CD14-positive monocyte (primary cell): ENCODE results near the gene SIGLEC10. TPM values are rescaled to one million over a fixed set of nuclear protein-coding genes. Genes with fewer than 3 reads are reported as not detected.
"Not testable (repeated sequence)": the region's sequence is repeated elsewhere in the genome, so short reads cannot be mapped to it uniquely, and the experiment has no call there.

Source experiments
- DNase-seq, 3 donors: peaks; one replicate each; pipeline ENCODE4 v3.0.0-alpha.2; 2011 to 2022
- H2AFZ ChIP-seq: 2 replicates; pipeline ENCODE4 v1.6.0; 2012; ENCODE audit warnings: mild to moderate bottlenecking, low read depth, low read length, inconsistent platforms; ENCODE audit not compliant: insufficient read depth, poor library complexity, severe bottlenecking
- H3K27ac ChIP-seq, 2 donors: 1 replicate in 1 of 2; 2 replicates in 1 of 2; pipeline ENCODE4 v1.5.1; 2012 to 2013; ENCODE audit warnings: low read length in 2 of 2, control low read depth in 1 of 2, inconsistent platforms in 1 of 2, low read depth in 1 of 2, mild to moderate bottlenecking in 1 of 2
- H3K27me3 ChIP-seq, 2 donors: one replicate each; pipeline versions ENCODE4 v1.6.0 to v1.6.1; 2011 to 2013; ENCODE audit warnings: low read length in 2 of 2; ENCODE audit not compliant: control insufficient read depth in 2 of 2, insufficient read depth in 2 of 2
- H3K36me3 ChIP-seq, 2 donors: replicated peaks in 1 of 2; 1 replicate in 1 of 2; 2 replicates in 1 of 2; pipeline versions ENCODE4 v1.5.1 to v1.6.1; 2012 to 2013; ENCODE audit warnings: low read length in 2 of 2, control low read depth in 1 of 2, inconsistent platforms in 1 of 2, mild to moderate bottlenecking in 1 of 2; ENCODE audit not compliant: insufficient read depth in 2 of 2, control insufficient read depth in 1 of 2
- H3K4me1 ChIP-seq, 2 donors: 1 replicate in 1 of 2; 2 replicates in 1 of 2; pipeline versions ENCODE4 v1.5.1 to v1.6.1; 2012 to 2013; ENCODE audit warnings: low read length in 2 of 2, control low read depth in 1 of 2, inconsistent platforms in 1 of 2, mild to moderate bottlenecking in 1 of 2, moderate library complexity in 1 of 2; ENCODE audit not compliant: insufficient read depth in 2 of 2, control insufficient read depth in 1 of 2
- H3K4me2 ChIP-seq: replicated peaks from 2 replicates; pipeline ENCODE3; 2012; ENCODE audit warnings: low read length, moderate library complexity, mild to moderate bottlenecking; ENCODE audit not compliant: poor library complexity, severe bottlenecking; ENCODE audit errors: extremely low read depth
- H3K4me3 ChIP-seq, 3 experiments: fragments of 200-600 bp in 1 of 3; sonication (generic) in 1 of 3; replicated peaks in 1 of 3; 1 replicate in 2 of 3; 2 replicates in 1 of 3; pipeline ENCODE4 v1.5.1; 2011 to 2013; ENCODE audit warnings: low read length in 3 of 3, mild to moderate bottlenecking in 3 of 3, control low read depth in 2 of 3, low read depth in 2 of 3, inconsistent platforms in 1 of 3, moderate library complexity in 1 of 3
- H3K79me2 ChIP-seq: 2 replicates; pipeline ENCODE4 v1.6.0; 2012; ENCODE audit warnings: mild to moderate bottlenecking, control low read depth, inconsistent platforms, low read length, moderate library complexity; ENCODE audit not compliant: insufficient read depth
- H3K9ac ChIP-seq: 2 replicates; pipeline ENCODE4 v1.6.0; 2017; ENCODE audit warnings: low read length, mild to moderate bottlenecking; ENCODE audit not compliant: insufficient read depth, poor library complexity, severe bottlenecking
- H3K9me3 ChIP-seq, 2 donors: replicated peaks in 1 of 2; 1 replicate in 1 of 2; 2 replicates in 1 of 2; pipeline versions ENCODE4 v1.5.1 to v1.6.1; 2012 to 2013; ENCODE audit warnings: low read length in 2 of 2, control low read depth in 1 of 2; ENCODE audit not compliant: control insufficient read depth in 1 of 2, insufficient read depth in 1 of 2
- H4K20me1 ChIP-seq: 2 replicates; pipeline ENCODE4 v1.6.0; 2012; ENCODE audit warnings: mild to moderate bottlenecking, low read length, control low read depth, moderate library complexity; ENCODE audit not compliant: insufficient read depth
- H3K27ac Mint-ChIP-seq, 7 donors: one replicate each; pipeline ENCODE4 v1.8.0; 2020; ENCODE audit warnings: mild to moderate bottlenecking in 7 of 7, mixed read lengths in 7 of 7, moderate library complexity in 6 of 7, inconsistent platforms in 2 of 7
- H3K27me3 Mint-ChIP-seq, 3 donors: one replicate each; pipeline ENCODE4 v1.8.0; 2021 to 2022; ENCODE audit warnings: low read depth in 3 of 3, mild to moderate bottlenecking in 3 of 3, mixed read lengths in 3 of 3, moderate library complexity in 3 of 3, inconsistent platforms in 1 of 3
- H3K36me3 Mint-ChIP-seq, 2 donors: one replicate each; pipeline ENCODE4 v1.8.0; 2020; ENCODE audit warnings: mixed read lengths in 2 of 2, inconsistent platforms in 1 of 2, mild to moderate bottlenecking in 1 of 2
- H3K4me1 Mint-ChIP-seq: one replicate; pipeline ENCODE4 v1.8.0; 2020; ENCODE audit warnings: mild to moderate bottlenecking, mixed read lengths
- H3K4me3 Mint-ChIP-seq, 2 donors: one replicate each; pipeline ENCODE4 v1.8.0; 2020; ENCODE audit warnings: mild to moderate bottlenecking in 2 of 2, mixed read lengths in 2 of 2, moderate library complexity in 1 of 2
- H3K9me3 Mint-ChIP-seq, 7 donors: one replicate each; pipeline ENCODE4 v1.8.0; 2020 to 2022; ENCODE audit warnings: mixed read lengths in 7 of 7, mild to moderate bottlenecking in 6 of 7, moderate library complexity in 6 of 7, inconsistent platforms in 2 of 7
- WGBS: methylation state at CpG from one replicate; pipeline ENCODE4 v1.1.5; 2013; ENCODE audit warnings: missing lambda C conversion rate; ENCODE audit not compliant: insufficient coverage; 5-methylcytosine and 5-hydroxymethylcytosine counted together
- intact Hi-C, 2 donors: fragments of 100-400 bp; cut with micrococcal nuclease; formaldehyde crosslinking; loops; one replicate each; pipeline versions ENCODE4 v1.15.0 to v1.15.1; 2023
- polyA plus RNA-seq, 3 donors: library from polyadenylated mRNA; depleted of rRNA in 1 of 3; unstranded in 2 of 3; stranded (reverse) in 1 of 3; fragments of 300-500 nt in 2 of 3; fragments of >200 nt in 1 of 3; fragmentation: Illumina TruSeq in 2 of 3; gene quantifications; 1 replicate in 2 of 3; 2 replicates in 1 of 3; pipeline ENCODE4 v1.2.3, GENCODE V29; 2012 to 2021
- TF ChIP-seq, protein P1 (sequence below): fragments of 200-600 bp; IDR thresholded peaks from one replicate; pipeline ENCODE4 v1.8.0; 2022; ENCODE audit warnings: antibody characterized with exemption, mild to moderate bottlenecking

Gene SIGLEC10
- polyA plus RNA-seq, 3 donors: 16.6 to 114 (median 64.9) TPM

DNA sequence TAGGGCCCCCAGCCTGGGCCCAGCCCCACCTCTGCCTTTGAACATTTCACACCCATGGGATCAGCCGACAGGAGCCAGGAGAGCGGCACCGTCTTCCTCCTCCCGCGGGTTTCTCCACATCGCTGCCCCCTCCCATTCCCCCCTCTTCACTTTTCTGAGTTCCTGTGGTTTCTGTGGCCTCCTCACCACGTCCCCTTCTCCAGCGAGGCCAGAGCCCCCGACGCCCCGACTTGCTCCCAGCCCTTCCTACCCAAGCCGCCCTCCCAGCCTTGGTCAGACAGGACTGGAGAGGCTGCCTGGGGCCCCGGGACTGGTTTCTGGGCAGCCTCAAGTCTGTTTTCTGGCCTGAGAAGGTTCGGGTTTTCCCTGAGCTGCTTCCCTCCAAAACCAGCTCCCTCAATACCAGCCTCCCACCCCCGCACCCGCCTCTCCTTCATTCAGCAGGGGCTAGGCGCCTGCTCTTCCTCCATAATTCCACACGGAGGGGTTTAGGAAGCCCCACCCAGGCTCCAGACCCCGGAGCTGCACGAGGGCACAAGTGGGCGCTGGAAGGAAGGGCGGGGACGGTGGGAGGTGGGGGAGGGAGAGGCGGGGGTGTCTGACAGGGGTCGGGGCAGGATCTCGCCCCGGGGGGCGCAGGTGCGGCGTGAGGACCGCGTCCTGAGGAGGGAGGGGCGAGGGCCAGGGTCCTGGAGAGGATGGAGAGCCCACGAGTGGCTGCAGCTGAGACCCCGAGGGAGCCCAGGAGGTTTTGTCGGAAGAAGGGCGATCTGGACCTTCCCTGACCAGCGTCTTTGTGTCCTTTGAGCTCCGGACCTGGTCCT, 4.0 kb upstream of the SIGLEC10 start:
- Mint-ChIP-seq H3K4me1 (peaks cover 42% of the 10 kb centered on the region), H3K36me3 (peaks cover 0 to 2% of the 10 kb centered on the region in 2 donors), H3K4me3 (peak overlapping the region in 1 of 2 donors; percentile 59), H3K27ac (no peak overlapping the region), H3K27me3 (peaks cover 9 to 24% (median 18%) of the 10 kb centered on the region in 3 donors), H3K9me3 (peaks cover 0 to 13% (median 1%) of the 10 kb centered on the region in 7 donors)
- Histone ChIP-seq H3K4me2 (peak overlapping the region; percentile 15), H3K27me3 (peaks cover 0 to 9% of the 10 kb centered on the region in 2 donors), H3K27ac (no peak overlapping the region), H3K4me1 (peaks cover 48 to 55% of the 10 kb centered on the region in 2 donors), H2AFZ (no peak overlapping the region), H3K79me2 (peaks cover under 1% of the 10 kb centered on the region), H3K9me3 (no peaks in the 10 kb centered on the region), H3K36me3 (no peaks in the 10 kb centered on the region), H3K9ac (no peak overlapping the region), H4K20me1 (no peaks in the 10 kb centered on the region), H3K4me3 (peak overlapping the region in 1 of 3 experiments; percentile 11)
- WGBS: 2% methylated on average over 29 of the region's 39 CpGs
- intact Hi-C loops: loop anchor here (2.0 to 10.0 kb wide), 3 partner anchors 15 to 403 kb away; no protein-coding TSS in a partner anchor
- TF ChIP-seq, protein P1, sequence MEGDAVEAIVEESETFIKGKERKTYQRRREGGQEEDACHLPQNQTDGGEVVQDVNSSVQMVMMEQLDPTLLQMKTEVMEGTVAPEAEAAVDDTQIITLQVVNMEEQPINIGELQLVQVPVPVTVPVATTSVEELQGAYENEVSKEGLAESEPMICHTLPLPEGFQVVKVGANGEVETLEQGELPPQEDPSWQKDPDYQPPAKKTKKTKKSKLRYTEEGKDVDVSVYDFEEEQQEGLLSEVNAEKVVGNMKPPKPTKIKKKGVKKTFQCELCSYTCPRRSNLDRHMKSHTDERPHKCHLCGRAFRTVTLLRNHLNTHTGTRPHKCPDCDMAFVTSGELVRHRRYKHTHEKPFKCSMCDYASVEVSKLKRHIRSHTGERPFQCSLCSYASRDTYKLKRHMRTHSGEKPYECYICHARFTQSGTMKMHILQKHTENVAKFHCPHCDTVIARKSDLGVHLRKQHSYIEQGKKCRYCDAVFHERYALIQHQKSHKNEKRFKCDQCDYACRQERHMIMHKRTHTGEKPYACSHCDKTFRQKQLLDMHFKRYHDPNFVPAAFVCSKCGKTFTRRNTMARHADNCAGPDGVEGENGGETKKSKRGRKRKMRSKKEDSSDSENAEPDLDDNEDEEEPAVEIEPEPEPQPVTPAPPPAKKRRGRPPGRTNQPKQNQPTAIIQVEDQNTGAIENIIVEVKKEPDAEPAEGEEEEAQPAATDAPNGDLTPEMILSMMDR: no peak
- no peak for DNase-seq

DNA sequence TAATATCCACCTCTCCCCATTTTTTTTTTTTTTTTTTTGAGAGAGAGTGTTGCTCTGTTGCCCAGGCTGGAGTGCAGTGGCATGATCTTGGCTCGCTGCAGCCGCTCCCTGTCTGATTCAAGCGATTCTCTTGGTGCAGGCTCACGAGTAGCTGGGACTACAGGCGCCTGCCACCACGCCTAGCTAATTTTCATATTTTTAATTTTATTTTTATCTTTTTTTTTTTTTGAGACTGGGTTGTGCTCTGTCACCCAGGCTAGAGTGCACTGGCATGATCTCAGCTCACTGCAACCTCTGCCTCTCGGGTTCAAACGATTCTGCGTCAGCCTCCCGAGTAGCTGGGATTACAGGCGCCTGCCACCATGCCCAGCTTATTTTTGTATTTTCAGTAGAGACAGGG, 3.1 kb upstream of the SIGLEC10 start:
- H3K9ac ChIP-seq, H3K4me3 Mint-ChIP-seq, H3K36me3 Mint-ChIP-seq, H2AFZ ChIP-seq, H3K9me3 ChIP-seq, H4K20me1 ChIP-seq, H3K27ac ChIP-seq, H3K79me2 ChIP-seq, H3K27me3 ChIP-seq, H3K4me2 ChIP-seq, H3K27ac Mint-ChIP-seq, DNase-seq, H3K36me3 ChIP-seq, H3K4me3 ChIP-seq: not testable (repeated sequence)
- H3K4me1 ChIP-seq: peaks cover 51 to 57% of the 10 kb centered on the region in 2 donors
- Mint-ChIP-seq H3K4me1 (peaks cover 43% of the 10 kb centered on the region), H3K9me3 (peaks cover 0 to 13% (median 1%) of the 10 kb centered on the region in 7 donors), H3K27me3 (peaks cover 9 to 22% (median 19%) of the 10 kb centered on the region in 3 donors)
- 92% methylated on average over 5 of the region's 11 CpGs for WGBS
- intact Hi-C loops: loop anchor here in 1 of 2 donors (10.0 kb wide), 1 partner anchor 404 kb away; no protein-coding TSS in a partner anchor
